ENCODE data around the gene TMEM236. TPM values are rescaled to one million over a fixed set of nuclear protein-coding genes. Genes with fewer than 3 reads are reported as not detected.
"Not testable (repeated sequence)": the region's sequence is repeated elsewhere in the genome, so short reads cannot be mapped to it uniquely, and the experiment has no call there.

TMEM236 gene
- total and polyA plus RNA-seq, 4 experiments from 2014 or later = 0.03 to 0.17 (median 0.17) TPM; not detected in 1

DNA sequence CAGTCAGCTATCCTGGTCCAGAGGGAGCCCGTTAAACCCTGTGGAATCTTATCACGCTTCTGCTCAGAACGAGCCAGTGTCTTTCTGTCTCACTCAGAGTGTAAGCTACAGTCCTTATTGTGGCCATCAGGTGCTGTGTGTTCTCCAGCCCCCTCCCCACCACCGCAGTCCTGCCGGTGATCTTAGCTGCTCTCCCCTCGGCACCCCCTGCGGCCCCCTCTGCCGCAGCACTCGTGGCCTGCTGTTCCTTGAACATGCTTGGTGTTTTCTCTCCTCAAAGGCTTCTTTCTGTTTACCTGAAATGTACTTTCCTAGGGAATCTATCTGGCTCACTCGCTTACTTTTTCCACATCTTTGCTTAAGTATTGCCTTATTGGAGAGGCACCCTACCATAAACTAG is 38.2 kb upstream of the TMEM236 start:
- H3K27me3 ChIP-seq (ENCODE audit: insufficient read depth, low read length) = no peaks in the 10 kb centered on the region
- ChIA-PET CTCF (ENCODE audit: partially characterized antibody) (interaction anchor here (1.5 kb wide), 1 partner anchor 111 kb away, joined by 4 read pairs; no protein-coding TSS in a partner anchor), POLR2A (ENCODE audit: partially characterized antibody) (no interaction called here)
- H3K9me3 Mint-ChIP-seq = peaks cover 0 to 3% (median 0%) of the 10 kb centered on the region in 8 donors
- no peak overlapping the region for H3K27ac ChIP-seq (ENCODE audit: low read depth, low read length)
- no peak overlapping the region for H3K4me3 ChIP-seq (ENCODE audit: low read length in 2 of 2)
- no peaks in the 10 kb centered on the region for H3K4me1 Mint-ChIP-seq
- H3K27ac Mint-ChIP-seq = peak overlapping the region in 1 of 7 donors; percentile 49
- no peak overlapping the region for H3K4me3 Mint-ChIP-seq
- H3K9me3 ChIP-seq (ENCODE audit: control insufficient read depth in 1 of 2, low read length in 2 of 2) = no peaks in the 10 kb centered on the region
- peaks cover 53% of the 10 kb centered on the region for H3K36me3 ChIP-seq (ENCODE audit: insufficient read depth, low read length)
- no peaks in the 10 kb centered on the region for H3K4me1 ChIP-seq (ENCODE audit: insufficient read depth, low read length)
- intact Hi-C loops (cut with micrococcal nuclease) = no loop called here
- H3K36me3 Mint-ChIP-seq = peaks cover 78 to 81% of the 10 kb centered on the region in 2 donors
- no peaks in the 10 kb centered on the region for H3K27me3 Mint-ChIP-seq
- no peak for DNase-seq

DNA sequence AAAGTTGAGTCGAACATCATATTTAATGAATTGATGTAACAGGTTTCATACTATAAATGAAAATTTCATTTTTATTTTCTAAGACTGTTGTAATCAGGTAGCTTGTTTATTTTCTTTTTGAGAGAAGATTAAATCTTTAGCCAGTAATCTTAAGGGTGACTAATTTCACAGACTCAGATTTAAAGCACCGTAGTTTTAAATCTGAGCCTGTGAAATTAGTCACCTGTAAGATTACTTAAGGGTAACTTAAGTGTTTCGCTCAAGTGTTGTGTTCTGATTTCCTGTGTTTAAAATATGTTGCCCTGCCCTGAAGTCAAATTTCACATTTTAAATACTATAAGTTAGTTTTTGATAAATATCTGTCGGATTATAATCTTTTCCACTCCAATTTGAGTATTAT is 35.8 kb upstream of the TMEM236 start:
- ChIA-PET POLR2A (ENCODE audit: partially characterized antibody) (no interaction called here), CTCF (ENCODE audit: partially characterized antibody) (no interaction called here)
- H3K9me3 Mint-ChIP-seq = peaks cover 0 to 3% (median 0%) of the 10 kb centered on the region in 8 donors
- no peaks in the 10 kb centered on the region for H3K9me3 ChIP-seq (ENCODE audit: control insufficient read depth in 1 of 2, low read length in 2 of 2)
- no peak overlapping the region for H3K27ac ChIP-seq (ENCODE audit: low read depth, low read length)
- no peak overlapping the region for H3K4me3 Mint-ChIP-seq
- no peak overlapping the region for H3K4me3 ChIP-seq (ENCODE audit: low read length in 2 of 2)
- H3K27me3 Mint-ChIP-seq = no peaks in the 10 kb centered on the region
- peaks cover 0 to 4% (median 0%) of the 10 kb centered on the region in 4 donors for H3K4me1 Mint-ChIP-seq
- peaks cover 37% of the 10 kb centered on the region for H3K36me3 ChIP-seq (ENCODE audit: insufficient read depth, low read length)
- no peak for DNase-seq
- no peaks in the 10 kb centered on the region for H3K27me3 ChIP-seq (ENCODE audit: insufficient read depth, low read length)
- no peaks in the 10 kb centered on the region for H3K4me1 ChIP-seq (ENCODE audit: insufficient read depth, low read length)
- no peak overlapping the region for H3K27ac Mint-ChIP-seq
- peaks cover 64 to 68% of the 10 kb centered on the region in 2 donors for H3K36me3 Mint-ChIP-seq
- intact Hi-C loops (cut with micrococcal nuclease) = no loop called here

DNA sequence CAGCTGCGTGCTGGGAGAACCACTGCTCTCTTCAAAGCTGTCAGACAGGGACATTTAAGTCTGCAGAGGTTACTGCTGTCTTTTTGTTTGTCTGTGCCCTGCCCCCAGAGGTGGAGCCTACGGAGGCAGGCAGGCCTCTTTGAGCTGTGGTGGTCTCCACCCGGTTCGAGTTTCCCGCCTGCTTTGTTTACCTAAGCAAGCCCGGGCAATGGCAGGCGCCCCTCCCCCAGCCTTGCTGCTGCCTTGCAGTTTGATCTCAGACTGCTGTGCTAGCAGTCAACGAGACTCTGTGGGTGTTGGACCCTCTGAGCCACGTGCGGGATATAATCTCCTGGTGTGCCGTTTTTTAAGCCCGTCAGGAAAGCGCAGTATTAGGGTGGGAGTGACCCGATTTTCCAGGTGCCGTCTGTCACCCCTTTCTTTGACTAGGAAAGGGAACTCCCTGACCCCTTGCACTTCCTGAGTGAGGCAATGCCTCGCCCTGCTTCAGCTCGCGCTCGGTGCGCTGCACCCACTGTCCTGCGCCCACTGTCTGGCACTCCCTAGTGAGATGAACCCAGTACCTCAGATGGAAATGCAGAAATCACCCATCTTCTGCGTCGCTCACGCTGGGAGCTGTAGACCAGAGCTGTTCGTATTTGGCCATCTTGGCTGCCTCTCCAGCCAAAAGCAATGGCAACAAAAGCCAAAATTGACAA is 29.5 kb upstream of the TMEM236 start:
- H3K4me3 ChIP-seq (ENCODE audit: low read length in 2 of 2); POLR2A ChIA-PET (ENCODE audit: partially characterized antibody); intact Hi-C loops (cut with micrococcal nuclease); H3K9me3 ChIP-seq (ENCODE audit: control insufficient read depth in 1 of 2, low read length in 2 of 2); H3K27me3 Mint-ChIP-seq; H3K36me3 ChIP-seq (ENCODE audit: insufficient read depth, low read length); CTCF ChIA-PET (ENCODE audit: partially characterized antibody); DNase-seq; H3K27ac ChIP-seq (ENCODE audit: low read depth, low read length); H3K4me1 Mint-ChIP-seq; H3K27me3 ChIP-seq (ENCODE audit: insufficient read depth, low read length); H3K4me1 ChIP-seq (ENCODE audit: insufficient read depth, low read length); H3K4me3 Mint-ChIP-seq: not testable (repeated sequence)
- Mint-ChIP-seq H3K9me3 (peaks cover 0 to 10% (median 0%) of the 10 kb centered on the region in 8 donors), H3K27ac (peak overlapping the region in 1 of 7 donors; percentile 61), H3K36me3 (peaks cover 18 to 33% of the 10 kb centered on the region in 2 donors)

DNA sequence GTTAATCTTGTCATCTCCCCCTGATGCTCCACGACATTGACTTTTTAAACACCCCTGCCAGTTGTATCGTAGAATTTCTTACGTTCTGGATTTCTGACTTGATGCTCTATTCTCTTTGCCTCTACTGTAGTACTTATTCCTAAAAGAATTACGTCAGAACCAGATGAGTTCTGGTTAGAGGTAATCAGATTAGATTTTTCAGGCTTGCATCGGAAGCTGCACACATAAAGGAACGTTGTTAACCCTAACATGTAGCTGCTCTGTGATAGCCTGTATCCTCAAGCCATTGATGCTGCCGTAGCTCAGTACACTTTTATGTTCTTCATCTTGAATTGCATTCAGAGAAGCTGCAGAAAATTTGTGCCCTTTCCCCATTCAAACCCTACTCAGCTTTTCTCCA is 26.3 kb upstream of the TMEM236 start:
- Mint-ChIP-seq H3K4me3 (no peak overlapping the region), H3K4me1 (no peaks in the 10 kb centered on the region)
- CTCF ChIA-PET (ENCODE audit: partially characterized antibody) = interaction anchor here (0.8 kb wide), 1 partner anchor 17 kb away, joined by 3 read pairs; no protein-coding TSS in a partner anchor

DNA sequence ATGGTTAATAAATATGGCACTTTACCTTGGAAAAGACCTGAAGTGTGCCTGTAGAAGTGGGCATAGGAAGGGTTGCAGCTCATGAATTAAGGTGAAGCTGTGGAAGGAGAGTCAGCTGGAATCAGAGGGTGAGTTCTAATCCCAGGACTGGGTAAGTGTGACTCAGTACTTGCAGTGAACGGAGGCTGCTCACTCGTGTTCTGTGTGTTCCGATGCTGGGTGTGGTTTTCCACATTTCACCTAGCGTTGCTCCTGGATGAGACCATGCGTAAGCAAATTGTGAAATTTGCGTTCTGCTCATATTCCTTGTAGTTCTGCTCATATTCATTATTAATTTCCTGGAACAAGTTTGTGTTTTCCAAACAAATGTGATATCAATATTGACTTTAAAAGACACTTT is 22.4 kb upstream of the TMEM236 start:
- no peaks in the 10 kb centered on the region for H3K9me3 ChIP-seq (ENCODE audit: control insufficient read depth in 1 of 2, low read length in 2 of 2)
- H3K4me3 ChIP-seq (ENCODE audit: low read length in 2 of 2) = no peak overlapping the region
- ChIA-PET POLR2A (ENCODE audit: partially characterized antibody) (no interaction called here), CTCF (ENCODE audit: partially characterized antibody) (interaction anchor here (1.0 kb wide), 2 partner anchors 13 to 121 kb away, joined by 3 read pairs; no protein-coding TSS in a partner anchor)
- H3K27ac ChIP-seq (ENCODE audit: low read depth, low read length) = no peak overlapping the region
- no peaks in the 10 kb centered on the region for H3K27me3 ChIP-seq (ENCODE audit: insufficient read depth, low read length)
- no peak for DNase-seq
- no peaks in the 10 kb centered on the region for H3K36me3 ChIP-seq (ENCODE audit: insufficient read depth, low read length)
- no peaks in the 10 kb centered on the region for H3K9me3 Mint-ChIP-seq
- H3K4me1 Mint-ChIP-seq = no peaks in the 10 kb centered on the region
- H3K27ac Mint-ChIP-seq = no peak overlapping the region
- no peak overlapping the region for H3K4me3 Mint-ChIP-seq
- H3K4me1 ChIP-seq (ENCODE audit: insufficient read depth, low read length) = no peaks in the 10 kb centered on the region
- intact Hi-C loops (cut with micrococcal nuclease) = no loop called here
- no peaks in the 10 kb centered on the region for H3K36me3 Mint-ChIP-seq
- H3K27me3 Mint-ChIP-seq = no peaks in the 10 kb centered on the region

More for the DNA sequence above, 26.3 kb upstream of the TMEM236 start:
- DNase-seq = no peak
- POLR2A ChIA-PET (ENCODE audit: partially characterized antibody) = no interaction called here
- intact Hi-C loops (cut with micrococcal nuclease) = no loop called here
- H3K9me3 Mint-ChIP-seq = peaks cover 0 to 8% (median 0%) of the 10 kb centered on the region in 8 donors
- H3K36me3 ChIP-seq (ENCODE audit: insufficient read depth, low read length) = no peaks in the 10 kb centered on the region
- H3K4me3 ChIP-seq (ENCODE audit: low read length in 2 of 2) = no peak overlapping the region
- H3K36me3 Mint-ChIP-seq = peaks cover 7 to 18% of the 10 kb centered on the region in 2 donors
- H3K27me3 ChIP-seq (ENCODE audit: insufficient read depth, low read length) = no peaks in the 10 kb centered on the region
- no peaks in the 10 kb centered on the region for H3K9me3 ChIP-seq (ENCODE audit: control insufficient read depth in 1 of 2, low read length in 2 of 2)
- no peaks in the 10 kb centered on the region for H3K27me3 Mint-ChIP-seq
- no peak overlapping the region for H3K27ac ChIP-seq (ENCODE audit: low read depth, low read length)
- H3K27ac Mint-ChIP-seq = peak overlapping the region in 1 of 7 donors; percentile 2
- no peaks in the 10 kb centered on the region for H3K4me1 ChIP-seq (ENCODE audit: insufficient read depth, low read length)

DNA sequence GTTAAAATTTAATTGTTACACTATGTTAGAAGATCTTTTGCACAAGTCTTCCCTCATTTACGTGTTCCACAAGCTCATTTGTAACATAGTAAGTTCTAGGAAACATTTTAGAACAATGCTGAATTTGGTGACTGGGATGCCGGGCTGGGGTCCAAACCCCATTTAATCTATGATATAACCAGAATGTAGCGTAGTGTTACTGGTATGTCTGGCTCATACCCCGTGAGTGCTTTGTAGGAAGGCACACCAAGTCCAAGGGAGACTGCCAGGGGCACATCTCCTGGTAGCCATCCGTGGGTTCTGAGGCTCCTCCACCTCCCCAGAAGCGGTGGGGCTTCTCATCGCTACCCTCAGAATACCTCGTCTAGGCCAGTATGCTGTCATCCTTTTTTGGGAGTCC is 21.3 kb upstream of the TMEM236 start:
- Histone ChIP-seq H3K4me3 (ENCODE audit: low read length in 2 of 2) (no peak overlapping the region), H3K4me1 (ENCODE audit: insufficient read depth, low read length) (no peaks in the 10 kb centered on the region), H3K27me3 (ENCODE audit: insufficient read depth, low read length) (no peaks in the 10 kb centered on the region), H3K36me3 (ENCODE audit: insufficient read depth, low read length) (no peaks in the 10 kb centered on the region), H3K9me3 (ENCODE audit: control insufficient read depth in 1 of 2, low read length in 2 of 2) (no peaks in the 10 kb centered on the region), H3K27ac (ENCODE audit: low read depth, low read length) (no peak overlapping the region)
- ChIA-PET POLR2A (ENCODE audit: partially characterized antibody) (no interaction called here), CTCF (ENCODE audit: partially characterized antibody) (no interaction called here)
- DNase-seq = no peak
- intact Hi-C loops (cut with micrococcal nuclease) = no loop called here
- no peaks in the 10 kb centered on the region for H3K27me3 Mint-ChIP-seq
- H3K9me3 Mint-ChIP-seq = no peaks in the 10 kb centered on the region
- no peak overlapping the region for H3K4me3 Mint-ChIP-seq
- H3K4me1 Mint-ChIP-seq = no peaks in the 10 kb centered on the region
- no peak overlapping the region for H3K27ac Mint-ChIP-seq
- H3K36me3 Mint-ChIP-seq = no peaks in the 10 kb centered on the region

DNA sequence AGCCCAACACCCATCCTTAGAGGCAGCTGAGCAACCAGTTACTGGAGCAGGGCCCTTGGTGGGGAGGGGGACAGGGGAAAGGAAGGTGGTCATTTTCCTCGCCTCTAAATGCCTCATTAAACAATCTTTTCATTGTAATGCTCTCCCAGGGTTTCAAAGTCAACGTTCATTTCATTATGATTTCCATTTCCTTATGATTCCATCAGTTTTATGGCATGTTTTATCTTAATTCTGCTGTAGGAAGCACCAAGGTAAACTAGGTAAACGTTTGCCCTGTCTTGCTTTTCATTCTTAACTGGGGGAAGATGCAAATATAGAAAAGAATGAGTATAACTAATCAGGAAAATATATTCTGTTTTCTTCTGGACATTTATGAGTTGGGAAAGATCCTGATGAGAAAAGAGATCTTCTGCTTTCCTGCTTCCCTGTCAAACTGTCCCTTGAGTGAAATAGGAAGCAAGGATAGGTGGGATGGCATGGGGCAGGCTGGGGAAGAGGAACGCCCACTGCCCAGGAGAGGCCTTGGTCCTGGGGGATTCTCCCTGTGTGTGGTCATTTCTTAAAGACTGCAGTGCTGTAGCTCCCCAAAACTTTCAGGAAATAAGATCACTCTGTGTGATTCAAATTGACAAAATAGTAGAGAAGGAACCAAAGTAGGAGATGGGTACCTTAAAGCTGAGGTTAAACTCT is 20.5 kb upstream of the TMEM236 start:
- Histone ChIP-seq H3K9me3 (ENCODE audit: control insufficient read depth in 1 of 2, low read length in 2 of 2) (no peaks in the 10 kb centered on the region), H3K27me3 (ENCODE audit: insufficient read depth, low read length) (no peaks in the 10 kb centered on the region), H3K27ac (ENCODE audit: low read depth, low read length) (no peak overlapping the region), H3K4me3 (ENCODE audit: low read length in 2 of 2) (no peak overlapping the region), H3K36me3 (ENCODE audit: insufficient read depth, low read length) (no peaks in the 10 kb centered on the region), H3K4me1 (ENCODE audit: insufficient read depth, low read length) (no peaks in the 10 kb centered on the region)
- Mint-ChIP-seq H3K27ac (peak overlapping the region in 1 of 7 donors; percentile 8), H3K4me1 (no peaks in the 10 kb centered on the region), H3K36me3 (no peaks in the 10 kb centered on the region), H3K9me3 (no peaks in the 10 kb centered on the region), H3K27me3 (no peaks in the 10 kb centered on the region), H3K4me3 (no peak overlapping the region)
- CTCF ChIA-PET (ENCODE audit: partially characterized antibody) = interaction anchor here (1.0 to 1.4 kb wide), 2 partner anchors 11 to 123 kb away, joined by 3 read pairs; no protein-coding TSS in a partner anchor
- POLR2A ChIA-PET (ENCODE audit: partially characterized antibody) = no interaction called here
- DNase-seq = no peak
- intact Hi-C loops (cut with micrococcal nuclease) = no loop called here
